Raji (cell line): ENCODE results near the gene IL17C.

Experiments used
- POLR2A ChIP-seq: IDR thresholded peaks from 2 replicates; pipeline ENCODE4 v1.6.1; 2011; ENCODE audit warnings: low read depth, low read length, control low read depth; ENCODE audit not compliant: insufficient read depth

IL17C gene

DNA sequence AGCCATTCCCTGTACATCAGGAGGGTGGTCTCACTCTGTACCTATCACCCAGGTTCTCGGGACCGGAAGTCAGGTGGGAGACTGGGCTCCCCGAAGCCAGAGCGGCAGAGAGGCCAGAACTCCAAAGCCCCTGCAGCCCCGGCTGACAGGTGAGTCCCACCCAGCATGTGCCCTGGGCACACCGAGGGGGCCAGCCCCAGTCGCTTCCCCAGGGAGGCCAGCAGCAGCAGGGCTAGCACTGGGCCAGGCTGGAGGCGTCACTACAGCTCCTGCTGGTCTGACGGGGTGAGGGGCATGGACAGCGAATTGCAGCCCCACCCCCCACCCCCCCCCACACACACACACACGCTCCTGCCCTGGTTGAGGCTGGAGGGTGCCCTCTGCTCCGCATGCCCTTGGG, 7.9 kb upstream of the IL17C start:
- TF ChIP-seq POLR2A: no peak

DNA sequence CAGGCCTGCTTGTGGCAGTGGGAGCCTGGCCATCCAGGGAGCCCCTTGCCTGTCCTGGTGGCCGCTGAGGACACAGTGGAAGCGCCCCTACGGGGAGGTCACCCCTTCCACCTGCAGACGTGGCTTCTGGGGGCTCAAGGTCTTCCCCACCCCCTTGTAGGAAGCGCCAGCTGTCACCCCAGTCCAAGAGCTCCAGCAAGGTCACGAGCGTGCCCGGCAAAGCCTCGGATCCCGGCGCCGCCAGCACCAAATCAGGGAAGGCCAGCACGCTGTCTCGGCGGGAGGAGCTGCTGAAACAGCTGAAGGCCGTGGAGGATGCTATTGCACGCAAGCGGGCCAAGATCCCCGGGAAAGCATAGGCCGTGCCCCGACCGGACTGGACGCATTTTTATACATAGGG, 7.4 kb upstream of the IL17C start:
- TF ChIP-seq POLR2A: no peak

DNA sequence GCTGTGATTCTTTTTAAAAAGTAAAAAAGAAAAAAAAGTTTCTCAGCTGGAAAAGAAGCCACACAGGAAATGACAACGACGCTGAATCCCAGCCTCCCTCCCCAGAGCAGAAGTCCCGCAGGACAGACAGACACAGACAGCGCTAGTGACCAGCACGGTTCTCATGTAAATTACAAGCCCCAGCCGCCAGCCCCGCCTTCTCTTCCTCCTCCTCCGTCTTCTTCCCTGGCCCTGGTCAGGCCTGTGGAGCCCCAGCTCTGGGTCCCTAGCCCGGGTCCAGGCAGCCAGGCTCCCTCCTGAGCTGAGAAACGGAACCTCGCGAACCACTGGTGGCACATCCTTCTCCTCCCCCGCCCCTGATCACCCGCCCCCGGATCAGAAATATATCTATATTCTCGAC, 7.0 kb upstream of the IL17C start:
- no peak for TF ChIP-seq POLR2A

DNA sequence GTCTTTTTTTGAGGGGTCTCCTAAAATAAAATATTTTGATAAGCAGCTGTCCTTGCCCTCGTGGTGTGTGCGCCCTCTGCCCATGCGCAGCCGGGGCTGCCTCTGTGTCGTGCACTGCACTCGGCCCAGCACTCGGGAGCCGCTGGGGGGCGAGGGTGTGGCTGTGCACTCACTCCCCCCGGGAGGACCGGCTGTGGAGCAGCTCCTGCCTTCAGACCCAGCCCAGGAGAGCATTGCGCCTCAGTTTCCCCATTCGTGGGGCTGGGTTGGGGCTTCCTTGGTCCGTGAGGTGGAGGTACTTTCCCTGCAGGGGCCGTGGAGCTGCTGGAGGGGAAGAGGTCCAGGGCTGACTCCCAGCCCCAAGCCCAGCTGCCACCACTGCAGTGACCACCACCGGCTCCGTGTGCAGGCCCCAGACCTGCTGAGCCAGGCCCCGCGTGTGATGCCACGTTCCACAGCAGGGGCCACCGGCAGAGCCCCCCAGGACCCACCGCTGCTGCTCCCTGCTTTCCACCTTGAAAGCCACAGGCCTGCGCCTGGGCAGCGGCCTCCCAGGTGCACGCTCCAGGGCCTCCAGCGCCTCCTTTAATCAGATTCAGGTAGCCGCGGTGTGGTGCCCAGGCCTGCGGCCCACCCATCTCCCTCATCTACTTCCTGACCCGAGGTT, 6.3 kb upstream of the IL17C start:
- no peak for TF ChIP-seq POLR2A

DNA sequence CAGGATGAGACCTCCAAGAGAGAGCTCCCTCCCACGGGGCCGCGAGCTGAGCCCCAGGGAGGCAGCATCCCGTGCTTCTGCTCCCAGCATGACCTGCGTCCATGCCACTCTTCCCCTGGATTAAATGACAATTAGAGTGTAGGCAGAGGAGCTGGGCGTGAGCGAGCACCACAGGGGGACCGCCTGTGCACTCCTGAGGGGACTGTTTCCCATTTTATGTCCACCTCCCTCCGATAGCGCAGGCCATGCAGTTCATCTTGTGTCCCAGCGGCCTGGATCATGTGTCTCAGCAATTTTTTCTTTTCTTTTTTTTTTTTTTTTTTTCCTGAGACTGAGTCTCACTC, 5.8 kb upstream of the IL17C start:
- no peak for TF ChIP-seq POLR2A

DNA sequence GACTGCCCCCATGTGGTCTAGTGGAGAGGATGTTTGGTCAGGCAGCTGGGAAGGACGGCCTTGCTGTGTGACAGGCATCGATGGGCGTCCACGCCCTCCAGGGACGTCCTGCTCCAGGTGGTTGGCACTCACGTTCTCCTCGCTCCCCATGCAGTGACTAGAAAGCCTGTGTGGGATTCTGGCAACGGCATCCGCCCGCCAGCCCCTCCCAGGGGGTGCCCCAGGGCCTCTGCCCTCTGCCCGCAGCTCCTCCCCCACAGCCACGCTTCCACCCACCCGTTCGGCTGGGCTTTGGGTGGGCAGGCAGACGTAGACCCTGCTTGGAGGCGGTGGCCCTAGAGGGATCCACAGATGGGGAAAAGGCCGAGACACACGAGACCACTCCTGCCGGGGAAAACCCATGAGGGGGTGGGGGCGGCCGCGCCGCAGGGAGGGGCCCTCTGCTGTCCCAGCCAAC, 4.7 kb upstream of the IL17C start:
- TF ChIP-seq POLR2A: no peak

DNA sequence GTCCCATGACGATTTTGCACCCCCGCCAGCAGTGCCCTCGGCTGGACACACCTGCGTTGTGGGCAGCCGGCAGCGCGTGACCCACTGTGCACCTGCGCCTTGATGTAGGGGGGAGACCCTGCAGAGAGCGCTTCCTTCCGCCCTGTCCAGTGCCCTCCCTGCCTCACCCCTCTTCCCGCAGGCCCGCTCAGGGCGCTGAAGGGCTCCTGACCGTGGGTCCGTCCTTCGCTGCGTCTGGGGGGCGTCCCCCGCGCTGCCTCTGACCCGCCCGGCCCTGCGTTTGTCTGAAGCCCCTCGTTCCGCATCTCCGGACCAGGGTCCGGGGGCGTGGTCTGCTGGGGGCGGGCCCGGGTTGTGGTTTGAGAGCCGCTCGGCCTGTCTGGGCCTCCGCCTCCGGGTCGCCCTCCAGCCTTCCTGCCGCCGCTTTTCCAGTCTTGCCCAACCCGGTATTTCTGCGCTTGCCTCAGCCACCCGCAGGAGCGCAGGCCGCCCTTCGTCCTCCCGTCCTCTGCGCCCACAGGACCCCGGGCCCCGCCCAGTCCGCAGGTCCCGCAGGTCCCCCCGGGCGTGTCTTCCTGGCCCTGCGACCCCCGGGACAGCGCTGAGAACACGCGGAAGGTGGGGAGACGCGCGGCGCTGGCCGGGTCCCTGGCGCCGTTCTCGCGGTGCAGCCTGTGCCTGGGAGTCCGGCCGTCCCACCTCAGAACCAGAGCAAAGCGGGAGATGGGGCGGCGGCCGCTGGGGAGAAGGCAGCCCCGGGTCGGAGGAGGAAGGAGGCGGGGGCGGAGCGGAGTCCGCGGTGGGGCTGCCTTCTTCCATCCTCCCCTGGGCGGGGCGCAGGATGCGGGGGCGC, 4.0 kb upstream of the IL17C start:
- TF ChIP-seq POLR2A: 0 out of 2 replicates have a peak, but pooled peaks have one; percentile 21

DNA sequence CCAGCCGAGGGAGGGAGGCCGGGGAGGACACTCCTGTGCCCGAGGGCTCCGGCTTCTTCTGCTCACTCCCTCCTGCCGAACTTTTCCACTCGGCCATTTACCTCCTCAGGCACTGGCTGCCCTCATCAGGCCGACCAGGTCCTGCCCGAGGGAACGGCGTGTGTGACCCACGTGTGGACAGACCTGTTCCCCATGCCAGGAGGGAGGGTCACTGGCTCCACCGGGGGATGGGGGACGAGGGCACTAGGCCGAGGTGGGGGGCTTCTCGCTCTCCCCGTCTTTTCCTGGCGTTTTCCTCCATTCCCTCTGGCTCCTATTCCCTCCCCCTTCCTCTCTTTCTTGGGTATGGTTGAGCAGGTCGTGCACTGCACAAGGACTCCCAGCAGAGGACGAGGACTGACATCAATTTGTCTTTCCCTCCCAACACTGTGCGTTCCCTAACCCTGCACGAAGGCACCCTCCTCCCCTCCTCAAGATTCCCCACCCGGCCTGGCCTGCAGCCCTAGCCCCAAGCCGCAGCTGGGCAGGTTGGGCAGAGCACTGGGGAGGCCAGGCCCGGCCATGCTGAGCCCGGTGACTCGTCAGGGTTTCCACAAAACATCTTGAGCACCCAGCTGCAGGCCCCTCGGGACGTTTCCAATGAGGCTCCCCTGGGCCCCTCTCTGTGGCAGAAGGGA, 3.2 kb upstream of the IL17C start:
- TF ChIP-seq POLR2A: no peak

DNA sequence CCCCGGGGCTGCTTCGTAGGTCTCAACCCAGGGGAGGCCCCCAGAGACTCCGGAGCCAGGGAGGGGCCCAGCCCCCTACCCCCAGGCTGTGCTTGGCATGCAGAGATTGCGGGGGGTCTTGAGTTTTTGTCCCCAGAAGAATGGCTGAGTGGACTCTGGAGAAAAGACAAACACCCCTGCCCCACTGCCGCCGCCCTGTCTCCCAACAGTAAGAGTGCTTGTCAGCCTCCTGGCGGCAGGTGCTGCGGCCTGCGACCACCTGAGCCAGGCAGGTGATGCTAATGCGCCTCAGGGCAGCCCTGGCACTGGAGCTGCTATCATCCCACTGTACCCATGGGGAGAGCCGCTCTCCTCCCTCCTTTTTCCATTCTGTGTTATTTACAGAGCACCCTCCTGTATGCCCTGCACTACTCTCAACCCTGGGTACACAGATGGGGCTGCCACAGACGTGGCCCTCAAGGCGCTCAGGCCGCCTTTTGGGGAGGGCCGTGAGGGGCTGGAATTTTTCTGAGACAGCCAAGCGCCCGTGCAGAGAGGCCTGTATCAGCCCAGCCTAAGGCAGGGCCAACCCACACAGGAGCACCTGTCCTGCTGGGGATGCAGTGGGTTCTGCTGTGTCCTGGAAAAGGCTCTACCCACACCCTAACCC, 2.6 kb upstream of the IL17C start:
- no peak for TF ChIP-seq POLR2A

DNA sequence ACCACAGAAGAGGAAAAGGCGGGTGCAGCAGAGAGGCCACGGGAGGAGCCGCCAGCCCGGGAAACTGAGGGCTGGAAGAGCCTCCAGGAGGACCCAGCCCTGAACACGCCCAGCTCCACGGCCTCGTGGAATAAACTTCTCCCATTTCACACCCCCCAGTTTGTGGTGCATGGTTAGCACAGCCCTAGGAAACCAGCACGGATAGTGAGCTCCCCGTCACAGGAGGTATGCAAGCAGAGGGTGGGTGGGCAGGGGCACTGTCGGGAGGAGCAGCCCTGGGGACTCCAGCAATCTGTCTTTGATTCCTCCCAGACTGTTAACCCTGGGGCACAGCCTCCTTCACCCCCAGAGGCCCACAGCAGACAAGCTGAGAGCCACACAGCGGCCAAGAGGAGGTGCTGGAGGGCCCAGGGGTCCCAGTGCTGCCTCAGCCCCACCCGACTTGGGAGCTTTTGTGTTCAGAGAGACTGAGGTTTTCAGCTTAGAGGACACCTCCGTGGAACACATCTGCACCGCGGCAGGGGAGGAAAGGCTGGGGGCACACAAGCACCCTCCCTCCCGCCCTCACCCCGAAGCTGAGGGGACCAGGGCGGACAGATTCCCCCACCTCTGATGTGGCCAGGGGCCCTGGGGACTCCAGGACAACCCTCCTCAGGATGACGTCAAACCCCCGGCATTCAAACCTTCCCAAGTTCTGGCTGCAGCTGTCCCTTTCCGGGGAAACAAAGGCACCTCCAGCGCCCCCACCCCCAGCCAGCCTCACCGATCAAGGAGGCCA, 1.7 kb upstream of the IL17C start:
- no peak for TF ChIP-seq POLR2A

DNA sequence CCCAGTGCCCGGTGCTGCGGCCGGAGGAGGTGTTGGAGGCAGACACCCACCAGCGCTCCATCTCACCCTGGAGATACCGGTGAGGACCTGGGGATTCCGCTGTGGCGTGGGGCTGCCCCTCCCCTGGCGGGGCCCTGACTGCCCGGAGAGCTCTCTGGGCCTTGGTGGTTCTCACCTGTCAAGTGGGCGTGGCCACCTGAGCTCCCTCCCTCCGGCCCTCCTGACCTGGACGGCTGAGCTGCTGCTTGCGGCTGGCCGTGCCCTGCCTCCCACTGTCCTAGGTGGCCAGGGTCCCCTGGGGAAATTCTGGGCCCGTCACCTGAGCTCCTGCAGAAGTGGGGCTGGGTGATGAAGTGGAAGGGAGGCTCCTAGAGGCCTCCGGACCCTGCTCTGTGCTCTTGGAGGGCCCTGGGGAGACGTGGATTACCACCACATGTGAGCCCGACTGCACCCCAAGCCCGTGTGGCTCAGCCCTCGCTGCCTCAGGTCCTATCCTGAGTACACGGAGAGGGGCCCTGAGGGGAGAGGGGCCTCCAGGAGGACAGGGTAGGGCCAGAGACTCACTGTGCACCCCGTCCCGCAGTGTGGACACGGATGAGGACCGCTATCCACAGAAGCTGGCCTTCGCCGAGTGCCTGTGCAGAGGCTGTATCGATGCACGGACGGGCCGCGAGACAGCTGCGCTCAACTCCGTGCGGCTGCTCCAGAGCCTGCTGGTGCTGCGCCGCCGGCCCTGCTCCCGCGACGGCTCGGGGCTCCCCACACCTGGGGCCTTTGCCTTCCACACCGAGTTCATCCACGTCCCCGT, 1.1 kb downstream of the IL17C start:
- TF ChIP-seq POLR2A: no peak

DNA sequence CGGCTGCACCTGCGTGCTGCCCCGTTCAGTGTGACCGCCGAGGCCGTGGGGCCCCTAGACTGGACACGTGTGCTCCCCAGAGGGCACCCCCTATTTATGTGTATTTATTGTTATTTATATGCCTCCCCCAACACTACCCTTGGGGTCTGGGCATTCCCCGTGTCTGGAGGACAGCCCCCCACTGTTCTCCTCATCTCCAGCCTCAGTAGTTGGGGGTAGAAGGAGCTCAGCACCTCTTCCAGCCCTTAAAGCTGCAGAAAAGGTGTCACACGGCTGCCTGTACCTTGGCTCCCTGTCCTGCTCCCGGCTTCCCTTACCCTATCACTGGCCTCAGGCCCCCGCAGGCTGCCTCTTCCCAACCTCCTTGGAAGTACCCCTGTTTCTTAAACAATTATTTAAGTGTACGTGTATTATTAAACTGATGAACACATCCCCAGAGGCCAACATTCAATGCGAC, 1.7 kb downstream of the IL17C start:
- TF ChIP-seq POLR2A: no peak

DNA sequence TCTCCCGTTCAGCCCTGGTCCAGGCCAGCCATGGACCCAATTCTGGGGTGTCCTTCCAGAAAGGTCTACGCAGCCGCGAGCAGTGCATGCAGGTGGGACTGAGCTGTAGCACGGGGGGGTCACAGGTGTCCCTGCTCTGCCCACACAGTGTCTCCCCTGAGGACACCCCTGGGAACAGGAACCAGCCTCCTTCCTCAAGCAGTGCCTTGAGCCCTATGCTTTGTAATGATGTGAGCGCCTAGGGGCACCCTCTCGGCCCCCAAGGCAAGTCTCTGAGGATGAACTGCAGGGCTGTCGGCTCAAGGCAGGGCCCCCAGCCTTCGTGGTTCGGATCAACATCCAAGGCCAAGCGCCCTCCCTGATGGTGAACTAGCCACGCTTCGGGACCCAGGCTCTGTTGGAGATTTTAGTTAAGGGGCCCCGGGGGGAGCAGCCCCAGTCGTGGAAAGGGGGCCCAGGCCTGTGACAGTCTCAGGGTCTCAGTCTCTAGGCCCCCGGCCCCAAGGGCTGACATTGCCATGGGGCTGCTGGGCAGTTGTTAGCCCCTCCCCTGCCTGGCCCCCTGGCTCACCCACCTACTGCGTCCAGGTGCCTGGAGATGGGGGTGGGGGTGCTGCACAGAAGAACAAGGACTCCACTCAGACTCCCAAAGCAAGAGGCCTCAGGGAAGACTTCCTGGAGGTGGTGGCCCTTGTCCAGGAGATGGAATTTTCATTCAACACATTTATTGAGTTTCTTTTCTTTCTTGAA, 2.3 kb downstream of the IL17C start:
- 0 out of 2 replicates have a peak, but pooled peaks have one; percentile 20 for TF ChIP-seq POLR2A
